DMS 273 (cell line): ENCODE results near the gene CD86.
"Not testable (repeated sequence)": the region's sequence is repeated elsewhere in the genome, so short reads cannot be mapped to it uniquely, and the experiment has no call there.

Source experiments
- DNase-seq: peaks from one replicate; lab custom pipeline; 2025; ENCODE audit not compliant: unreplicated experiment; lab: John Stamatoyannopoulos, UW

Gene CD86

DNA sequence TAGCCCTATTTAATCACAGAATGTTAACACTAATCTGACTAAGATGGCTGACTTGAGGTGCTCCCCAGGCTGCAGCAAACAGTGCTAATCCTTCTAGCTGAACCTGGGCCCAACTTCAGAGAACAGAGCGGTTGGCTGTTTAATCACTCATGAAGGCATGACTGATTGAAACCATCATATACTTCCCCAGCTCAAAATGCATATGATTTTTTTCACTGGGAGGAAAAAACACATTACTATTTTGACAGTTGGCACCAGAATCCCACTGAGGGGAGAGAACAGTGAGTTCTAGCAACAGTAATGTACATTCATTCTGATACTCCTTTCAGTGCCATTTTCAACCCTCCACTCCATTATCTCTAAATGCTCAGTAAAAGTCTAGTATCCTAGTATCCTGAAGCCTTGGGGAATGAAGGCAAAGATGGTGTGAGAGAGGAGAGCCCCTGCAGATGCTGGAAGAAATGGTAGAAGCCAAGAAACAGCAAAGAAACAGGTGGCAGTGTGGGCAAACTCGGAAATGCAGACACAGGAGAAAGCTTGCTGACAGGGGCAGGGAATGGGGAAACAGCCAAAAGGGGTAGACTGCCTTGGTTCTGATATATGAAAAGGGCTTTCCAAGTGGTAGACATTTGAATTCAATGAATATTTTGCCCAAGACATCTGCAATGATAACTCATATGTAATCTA, 93.9 kb downstream of the CD86 start:
- DNase-seq: no peak

DNA sequence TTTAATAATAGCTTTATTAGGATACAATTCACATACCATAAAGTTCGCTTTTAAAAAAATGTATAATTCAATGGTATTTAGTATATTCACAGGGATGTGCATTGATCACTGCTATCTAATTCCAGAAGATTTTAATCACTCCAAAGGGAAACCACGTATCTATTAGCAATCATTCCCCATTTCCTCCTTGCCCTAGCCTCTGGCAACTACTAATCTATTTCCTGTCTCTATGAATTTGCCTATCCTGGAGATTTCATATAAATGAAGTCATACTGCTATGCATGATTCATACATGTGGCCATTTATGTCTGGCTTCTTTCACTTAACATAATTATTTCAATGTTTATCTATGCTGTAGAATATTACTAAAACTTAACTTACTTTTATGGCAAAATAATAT, 96.3 kb downstream of the CD86 start:
- no peak for DNase-seq

GRCh38 chr3:122164983-122165382, 109.8 kb downstream of the CD86 start:
- DNase-seq: not testable (repeated sequence)

DNA sequence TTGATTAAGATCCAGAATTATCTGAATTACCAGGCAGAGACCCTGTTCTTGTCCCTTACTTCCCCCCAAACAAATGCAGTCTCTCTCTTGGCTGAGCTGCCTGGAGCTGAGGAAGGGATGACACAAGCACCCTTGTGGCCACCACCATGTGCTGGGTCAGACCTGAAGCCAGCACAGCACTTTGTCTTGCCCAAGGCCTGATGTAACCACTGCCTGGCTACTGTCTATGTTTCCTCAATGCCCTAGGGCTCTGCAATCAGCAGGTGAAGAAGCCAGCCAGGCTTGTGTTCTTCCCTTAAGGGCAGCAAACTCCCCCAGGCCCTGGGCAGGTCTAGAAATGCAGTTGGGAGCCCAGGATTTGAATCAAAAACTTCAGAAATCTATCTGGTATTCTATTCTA, 112.5 kb downstream of the CD86 start:
- no peak for DNase-seq

GRCh38 chr3:122168044-122168443, 112.9 kb downstream of the CD86 start:
- DNase-seq: no peak

DNA sequence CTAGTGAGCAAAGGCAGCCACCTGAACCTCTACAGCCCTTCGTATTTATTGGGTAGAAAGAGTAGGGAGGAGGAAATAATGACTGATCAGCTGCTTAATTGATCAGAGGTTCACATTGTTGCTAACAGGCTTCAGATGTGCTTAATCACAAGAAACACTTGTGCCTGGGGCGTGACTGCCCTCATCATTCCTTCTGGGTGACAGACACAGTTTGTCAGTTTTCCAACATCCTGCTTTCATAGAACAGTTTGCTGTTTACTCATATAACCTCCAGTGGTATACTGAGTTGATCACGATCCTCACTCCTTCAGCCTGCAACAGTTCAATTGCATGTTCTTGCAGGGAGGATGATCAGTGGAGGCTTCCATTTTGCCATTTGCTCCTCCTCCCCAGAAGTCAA, 114.7 kb downstream of the CD86 start:
- no peak for DNase-seq
